Measurements from ENCODE around the gene SPOCK1. TPM values are rescaled to one million over a fixed set of nuclear protein-coding genes. Genes with fewer than 3 reads are reported as not detected.

The SPOCK1 gene
- total and polyA plus RNA-seq, 2 of the 13 experiments (the other 11 are each of a cell fraction or from before 2014, with no cell fraction given), result 0.18 to 0.29 TPM

DNA sequence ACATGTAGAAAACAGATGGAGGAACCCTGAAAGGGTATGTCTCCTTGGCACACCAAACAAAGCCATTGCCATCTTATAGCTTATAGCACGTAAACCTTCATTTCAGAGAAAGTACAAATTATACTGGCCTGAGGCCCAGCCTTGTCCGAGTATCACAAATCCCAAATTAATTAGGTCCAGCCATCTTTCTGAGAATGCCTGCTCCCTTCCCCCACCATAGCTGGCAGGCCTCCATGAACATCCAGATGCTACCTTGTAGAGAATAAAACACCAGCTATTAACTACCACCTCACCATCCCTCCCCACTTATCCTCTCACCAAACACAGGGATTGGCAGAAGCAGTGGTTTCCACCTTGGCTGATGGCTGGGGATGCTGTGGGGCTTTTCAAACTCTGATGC, 224.0 kb downstream of the SPOCK1 start:
- no peak overlapping the region for H3K4me2 ChIP-seq (ENCODE audit: low read depth, low read length)
- H3K9ac ChIP-seq (ENCODE audit: insufficient read depth, low read depth, low read length), result no peak overlapping the region
- no peak overlapping the region for H3K27ac ChIP-seq (ENCODE audit: extremely low read length, insufficient read depth, low read length)
- BruUV-seq (replicated peaks), result no TSS peak
- no peaks in the 10 kb centered on the region for H3K4me1 ChIP-seq (ENCODE audit: insufficient read depth, low read length)
- DNase-seq (ENCODE audit: low spot score) (no peak), FAIRE-seq (no peak), ATAC-seq (no peak)
- in situ Hi-C loops (cut with HindIII; ENCODE audit: extremely low pct_ligation_motif_present, low pct_unique_long_range_greater_than_20kb), result no loop called here
- no peak overlapping the region for H2AFZ ChIP-seq (ENCODE audit: low read length)
- 39% methylated on average over 2 of the region's 2 CpGs for WGBS (ENCODE audit: low lambda C conversion rate)
- intact Hi-C loops (cut with micrococcal nuclease; ENCODE audit: unreplicated experiment), result no loop called here
- ChIA-PET CTCF (ENCODE audit: low intra/inter-chr PET ratio, low total read pairs) (no interaction called here), POLR2A (no interaction called here)
- no peak overlapping the region for H3K4me3 ChIP-seq (replicated peaks in 1 of 3; ENCODE audit: insufficient read depth in 1 of 3, low read depth in 2 of 3, low read length in 3 of 3)
- H4K20me1 ChIP-seq (ENCODE audit: insufficient read depth, low read length), result no peaks in the 10 kb centered on the region
- no peak for TF ChIP-seq ATM (IDR thresholded peaks at IDR 0.05; ENCODE audit: borderline replicate concordance)
- no peak for TF ChIP-seq AKAP8 (CRISPR knock-in tag; IDR thresholded peaks at IDR 0.05)
- no peak for TF ChIP-seq HNF4G (IDR thresholded peaks at IDR 0.05; ENCODE audit: borderline replicate concordance, low read depth, low read length)
- TF ChIP-seq HNF4G (CRISPR knock-in tag; IDR thresholded peaks at IDR 0.05; ENCODE audit: borderline replicate concordance, low read depth), result no peak
- TF ChIP-seq KLF16 (CRISPR knock-in tag; IDR thresholded peaks at IDR 0.05), result no peak
- no peaks in the 10 kb centered on the region for H3K79me2 ChIP-seq (ENCODE audit: insufficient read depth, low read length)
- H3K27me3 ChIP-seq (ENCODE audit: control insufficient read depth in 1 of 2, insufficient read depth in 2 of 2, low read length in 2 of 2), result no peaks in the 10 kb centered on the region; a peak in 1 of 5 replicates
- H3K9me3 ChIP-seq (ENCODE audit: low read length), result no peaks in the 10 kb centered on the region
- H3K36me3 ChIP-seq (replicated peaks in 1 of 2; ENCODE audit: control insufficient read depth in 1 of 2, insufficient read depth in 2 of 2, low read length in 2 of 2), result no peaks in the 10 kb centered on the region

DNA sequence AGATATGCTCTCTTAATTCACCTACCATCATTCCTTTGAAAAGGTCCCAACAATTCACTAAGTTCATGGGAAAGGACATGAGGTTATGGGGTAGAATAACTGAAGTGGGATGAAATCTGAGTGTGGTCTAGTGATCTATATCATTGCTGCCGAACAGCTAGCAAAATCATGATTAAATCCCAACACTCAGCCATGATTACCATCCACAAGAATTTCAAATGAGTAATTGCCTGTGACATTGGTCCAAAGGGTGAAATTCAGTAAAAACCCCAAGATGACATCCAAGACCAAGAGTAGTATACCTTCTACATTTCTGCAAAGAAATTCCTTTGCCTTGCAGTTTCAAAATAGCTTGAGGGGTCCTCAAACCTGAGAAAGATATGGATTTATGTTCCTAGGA, 225.6 kb downstream of the SPOCK1 start:
- H3K27me3 ChIP-seq (ENCODE audit: control insufficient read depth in 1 of 2, insufficient read depth in 2 of 2, low read length in 2 of 2), result no peaks in the 10 kb centered on the region; a peak in 1 of 5 replicates
- POLR2A ChIA-PET, result no interaction called here
- TF ChIP-seq ZNF44 (CRISPR knock-in tag; IDR thresholded peaks at IDR 0.05) (no peak), ZBTB20 (CRISPR knock-in tag; IDR thresholded peaks at IDR 0.05; ENCODE audit: borderline replicate concordance, low read depth) (no peak), ZKSCAN8 (CRISPR knock-in tag; IDR thresholded peaks at IDR 0.05; ENCODE audit: borderline replicate concordance) (no peak), ATAD3A (CRISPR knock-in tag; IDR thresholded peaks at IDR 0.05) (no peak), ZNF263 (CRISPR knock-in tag; IDR thresholded peaks at IDR 0.05) (no peak), ATF7 (IDR thresholded peaks at IDR 0.05) (no peak), ATF7 (CRISPR knock-in tag; IDR thresholded peaks at IDR 0.05) (no peak), RARG (CRISPR knock-in tag; IDR thresholded peaks at IDR 0.05; ENCODE audit: low read depth) (no peak), ZNF749 (CRISPR knock-in tag; IDR thresholded peaks at IDR 0.05; ENCODE audit: borderline replicate concordance) (no peak), KAT2B (IDR thresholded peaks at IDR 0.05; ENCODE audit: borderline replicate concordance, low read depth, low read length) (no peak)
- TF ChIP-seq, protein P1, sequence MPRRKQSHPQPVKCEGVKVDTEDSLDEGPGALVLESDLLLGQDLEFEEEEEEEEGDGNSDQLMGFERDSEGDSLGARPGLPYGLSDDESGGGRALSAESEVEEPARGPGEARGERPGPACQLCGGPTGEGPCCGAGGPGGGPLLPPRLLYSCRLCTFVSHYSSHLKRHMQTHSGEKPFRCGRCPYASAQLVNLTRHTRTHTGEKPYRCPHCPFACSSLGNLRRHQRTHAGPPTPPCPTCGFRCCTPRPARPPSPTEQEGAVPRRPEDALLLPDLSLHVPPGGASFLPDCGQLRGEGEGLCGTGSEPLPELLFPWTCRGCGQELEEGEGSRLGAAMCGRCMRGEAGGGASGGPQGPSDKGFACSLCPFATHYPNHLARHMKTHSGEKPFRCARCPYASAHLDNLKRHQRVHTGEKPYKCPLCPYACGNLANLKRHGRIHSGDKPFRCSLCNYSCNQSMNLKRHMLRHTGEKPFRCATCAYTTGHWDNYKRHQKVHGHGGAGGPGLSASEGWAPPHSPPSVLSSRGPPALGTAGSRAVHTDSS (CRISPR knock-in tag; conservative IDR thresholded peaks at IDR 0.05), result no peak
- TF ChIP-seq, protein P2, sequence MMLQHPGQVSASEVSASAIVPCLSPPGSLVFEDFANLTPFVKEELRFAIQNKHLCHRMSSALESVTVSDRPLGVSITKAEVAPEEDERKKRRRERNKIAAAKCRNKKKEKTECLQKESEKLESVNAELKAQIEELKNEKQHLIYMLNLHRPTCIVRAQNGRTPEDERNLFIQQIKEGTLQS (CRISPR knock-in tag; IDR thresholded peaks at IDR 0.05), result no peak
- CTCF ChIA-PET (ENCODE audit: low intra/inter-chr PET ratio, low total read pairs), result no interaction called here
- no peaks in the 10 kb centered on the region for H3K4me1 ChIP-seq (ENCODE audit: insufficient read depth, low read length)
- no peaks in the 10 kb centered on the region for H3K36me3 ChIP-seq (replicated peaks in 1 of 2; ENCODE audit: control insufficient read depth in 1 of 2, insufficient read depth in 2 of 2, low read length in 2 of 2)
- no TSS peak for BruUV-seq (replicated peaks)
- no peak overlapping the region for H3K4me3 ChIP-seq (replicated peaks in 1 of 3; ENCODE audit: insufficient read depth in 1 of 3, low read depth in 2 of 3, low read length in 3 of 3)
- FAIRE-seq (no peak), DNase-seq (ENCODE audit: low spot score) (no peak), ATAC-seq (no peak)
- no peak overlapping the region for H3K27ac ChIP-seq (ENCODE audit: extremely low read length, insufficient read depth, low read length)
- in situ Hi-C loops (cut with HindIII; ENCODE audit: extremely low pct_ligation_motif_present, low pct_unique_long_range_greater_than_20kb), result no loop called here
- no peaks in the 10 kb centered on the region for H3K79me2 ChIP-seq (ENCODE audit: insufficient read depth, low read length)
- H4K20me1 ChIP-seq (ENCODE audit: insufficient read depth, low read length), result no peaks in the 10 kb centered on the region
- H2AFZ ChIP-seq (ENCODE audit: low read length), result no peak overlapping the region
- intact Hi-C loops (cut with micrococcal nuclease; ENCODE audit: unreplicated experiment), result no loop called here
- no peaks in the 10 kb centered on the region for H3K9me3 ChIP-seq (ENCODE audit: low read length)
- H3K4me2 ChIP-seq (ENCODE audit: low read depth, low read length), result no peak overlapping the region
- 0% methylated on average over 1 of the region's 1 CpG for WGBS (ENCODE audit: low lambda C conversion rate)
- H3K9ac ChIP-seq (ENCODE audit: insufficient read depth, low read depth, low read length), result no peak overlapping the region
